Loucy (cell line): ENCODE results near the gene TAB2.

ENCODE experiments used
- H2AFZ ChIP-seq: fragments of 200-600 bp; sonication (generic); 2 replicates; pipeline ENCODE4 v1.6.0; 2016; ENCODE audit warnings: antibody characterized with exemption, mild to moderate bottlenecking, low read length, moderate library complexity
- H3F3A ChIP-seq: fragments of 200-600 bp; 2 replicates; pipeline ENCODE4 v1.6.0; 2016; ENCODE audit warnings: antibody characterized with exemption, low read depth, mild to moderate bottlenecking
- H3K27me3 ChIP-seq: fragments of 200-600 bp; sonication (generic); 2 replicates; pipeline ENCODE4 v1.6.1; 2014; ENCODE audit warnings: low read length, mild to moderate bottlenecking; ENCODE audit not compliant: insufficient read depth, poor library complexity, severe bottlenecking
- H3K36me3 ChIP-seq: fragments of 200-600 bp; sonication (generic); 2 replicates; pipeline ENCODE4 v1.6.1; 2016; ENCODE audit warnings: low read length; ENCODE audit not compliant: insufficient read depth
- H3K4me1 ChIP-seq: fragments of 200-600 bp; sonication (generic); 2 replicates; pipeline ENCODE4 v1.5.1; 2014; ENCODE audit warnings: low read length, mild to moderate bottlenecking; ENCODE audit not compliant: insufficient read depth, poor library complexity, severe bottlenecking
- H3K4me2 ChIP-seq: fragments of 200-600 bp; sonication (generic); 2 replicates; pipeline ENCODE4 v1.6.0; 2014; ENCODE audit warnings: antibody characterized with exemption, low read length, low read depth, mild to moderate bottlenecking; ENCODE audit not compliant: poor library complexity, severe bottlenecking
- H3K4me3 ChIP-seq: fragments of 200-600 bp; sonication (generic); 2 replicates; pipeline ENCODE4 v1.5.1; 2014; ENCODE audit warnings: low read length, mild to moderate bottlenecking, mixed read lengths; ENCODE audit not compliant: poor library complexity, severe bottlenecking
- H3K79me2 ChIP-seq: fragments of 200-600 bp; sonication (generic); 2 replicates; pipeline ENCODE4 v1.6.1; 2014; ENCODE audit warnings: low read length; ENCODE audit not compliant: insufficient read depth
- H3K9ac ChIP-seq: fragments of 200-600 bp; sonication (generic); 2 replicates; pipeline ENCODE4 v1.6.0; 2014; ENCODE audit warnings: mild to moderate bottlenecking, low read depth, low read length, moderate library complexity; ENCODE audit not compliant: poor library complexity, severe bottlenecking
- H3K9me2 ChIP-seq: fragments of 200-600 bp; sonication (generic); replicated peaks from 2 replicates; pipeline ENCODE4 v1.6.1; 2016; ENCODE audit warnings: low read depth, low read length, mixed read lengths
- H3K9me3 ChIP-seq: fragments of 200-600 bp; sonication (generic); 2 replicates; pipeline ENCODE4 v1.6.1; 2014; ENCODE audit warnings: mild to moderate bottlenecking, antibody characterized with exemption, low read length, low read depth; ENCODE audit not compliant: insufficient read depth
- H4K20me1 ChIP-seq: fragments of 200-600 bp; sonication (generic); 2 replicates; pipeline ENCODE4 v1.6.0; 2014; ENCODE audit warnings: antibody characterized with exemption, low read length, mild to moderate bottlenecking; ENCODE audit not compliant: insufficient read depth, poor library complexity, severe bottlenecking
- EZH2phosphoT487 ChIP-seq: fragments of 200-600 bp; IDR thresholded peaks from 2 replicates; pipeline ENCODE4 v1.6.1; 2018; ENCODE audit warnings: antibody characterized with exemption, mild to moderate bottlenecking, moderate library complexity, borderline replicate concordance
- TF ChIP-seq, protein P1 (sequence below): fragments of 200-600 bp; sonication (generic); conservative IDR thresholded peaks from 2 replicates; pipeline ENCODE4 v1.5.1; 2014; ENCODE audit warnings: mild to moderate bottlenecking, antibody characterized with exemption, low read length

The TAB2 gene

DNA sequence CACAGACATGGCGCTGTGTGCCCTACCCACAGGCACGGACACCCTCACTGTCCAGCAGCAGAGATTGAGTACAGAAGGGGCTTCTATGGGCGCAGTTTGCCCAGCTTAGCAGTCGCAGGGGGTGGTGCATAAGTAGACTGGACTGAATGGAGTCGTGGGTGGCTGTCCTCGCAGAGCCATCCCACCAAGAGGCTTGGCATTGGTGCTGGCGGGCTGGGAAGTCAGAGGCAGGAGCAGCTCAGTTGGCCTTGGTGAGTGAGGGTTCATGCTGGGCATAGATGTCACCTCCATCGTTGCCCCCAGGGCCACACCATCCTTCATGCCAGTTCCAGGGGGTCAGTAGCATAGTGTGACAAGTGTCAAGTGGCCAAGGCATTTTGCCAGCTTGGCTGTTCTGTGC, 107.7 kb downstream of the TAB2 start:
- Histone ChIP-seq H3K9me3 (no peaks in the 10 kb centered on the region), H3K9ac (no peak overlapping the region), H3K79me2 (no peaks in the 10 kb centered on the region), H2AFZ (no peak overlapping the region), H3K4me2 (no peak overlapping the region), H3K36me3 (no peaks in the 10 kb centered on the region), H3K4me1 (no peaks in the 10 kb centered on the region), H3K9me2 (no peaks in the 10 kb centered on the region), H3F3A (no peaks in the 10 kb centered on the region), H3K4me3 (no peak overlapping the region), H4K20me1 (no peaks in the 10 kb centered on the region), H3K27me3 (no peaks in the 10 kb centered on the region)
- TF ChIP-seq, protein P1, sequence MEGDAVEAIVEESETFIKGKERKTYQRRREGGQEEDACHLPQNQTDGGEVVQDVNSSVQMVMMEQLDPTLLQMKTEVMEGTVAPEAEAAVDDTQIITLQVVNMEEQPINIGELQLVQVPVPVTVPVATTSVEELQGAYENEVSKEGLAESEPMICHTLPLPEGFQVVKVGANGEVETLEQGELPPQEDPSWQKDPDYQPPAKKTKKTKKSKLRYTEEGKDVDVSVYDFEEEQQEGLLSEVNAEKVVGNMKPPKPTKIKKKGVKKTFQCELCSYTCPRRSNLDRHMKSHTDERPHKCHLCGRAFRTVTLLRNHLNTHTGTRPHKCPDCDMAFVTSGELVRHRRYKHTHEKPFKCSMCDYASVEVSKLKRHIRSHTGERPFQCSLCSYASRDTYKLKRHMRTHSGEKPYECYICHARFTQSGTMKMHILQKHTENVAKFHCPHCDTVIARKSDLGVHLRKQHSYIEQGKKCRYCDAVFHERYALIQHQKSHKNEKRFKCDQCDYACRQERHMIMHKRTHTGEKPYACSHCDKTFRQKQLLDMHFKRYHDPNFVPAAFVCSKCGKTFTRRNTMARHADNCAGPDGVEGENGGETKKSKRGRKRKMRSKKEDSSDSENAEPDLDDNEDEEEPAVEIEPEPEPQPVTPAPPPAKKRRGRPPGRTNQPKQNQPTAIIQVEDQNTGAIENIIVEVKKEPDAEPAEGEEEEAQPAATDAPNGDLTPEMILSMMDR, result no peak
- no peak for TF ChIP-seq EZH2phosphoT487

DNA sequence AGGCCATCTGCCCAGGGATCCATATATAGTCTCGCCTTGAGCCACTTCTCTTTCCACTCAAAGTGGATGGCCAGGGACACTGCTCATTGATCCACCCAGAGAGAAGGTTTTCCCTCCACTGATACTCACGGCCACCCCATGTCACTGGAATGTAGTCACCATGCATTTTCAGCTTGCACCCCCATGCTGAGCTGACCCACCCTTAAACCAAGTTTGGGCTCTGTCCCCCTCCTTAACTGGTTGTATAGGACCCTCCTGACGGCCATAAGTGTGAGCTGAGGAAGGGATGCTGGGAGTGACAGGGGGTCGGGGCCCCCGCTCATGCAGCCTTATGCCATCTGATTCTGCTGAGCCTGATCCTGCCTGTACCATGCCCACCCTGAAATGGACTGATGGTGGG, 108.2 kb downstream of the TAB2 start:
- no peaks in the 10 kb centered on the region for H3K9me3 ChIP-seq
- no peak overlapping the region for H3K9ac ChIP-seq

DNA sequence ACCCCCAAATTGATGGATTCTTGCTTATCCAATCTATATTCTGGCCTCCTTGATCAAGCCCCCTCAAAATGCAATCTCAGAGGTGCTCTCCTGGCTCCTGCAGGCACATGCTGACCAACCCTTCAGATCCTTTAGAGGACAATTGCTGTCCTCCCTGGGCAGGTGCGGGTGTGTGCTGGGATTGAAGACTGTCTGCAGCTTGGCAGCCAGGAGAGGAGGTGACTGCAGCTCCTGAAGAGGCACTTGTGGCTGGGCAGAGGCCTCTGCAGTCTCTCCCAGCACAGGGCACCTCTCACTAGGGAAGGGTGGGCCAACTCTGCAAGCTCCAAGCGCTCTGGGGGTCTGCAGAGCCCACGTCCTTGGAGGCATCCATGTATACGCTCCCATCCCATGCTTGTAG, 111.1 kb downstream of the TAB2 start:
- TF ChIP-seq, protein P1, result no peak
- TF ChIP-seq EZH2phosphoT487, result no peak
- H3K4me2 ChIP-seq, result no peak overlapping the region
- H2AFZ ChIP-seq, result no peak overlapping the region
- H3K9me2 ChIP-seq, result no peaks in the 10 kb centered on the region
- H3K4me3 ChIP-seq, result no peak overlapping the region
- no peaks in the 10 kb centered on the region for H4K20me1 ChIP-seq
- H3K79me2 ChIP-seq, result no peaks in the 10 kb centered on the region
- no peaks in the 10 kb centered on the region for H3K9me3 ChIP-seq
- H3K9ac ChIP-seq, result no peak overlapping the region
- no peaks in the 10 kb centered on the region for H3K27me3 ChIP-seq
- H3F3A ChIP-seq, result no peaks in the 10 kb centered on the region
- no peaks in the 10 kb centered on the region for H3K36me3 ChIP-seq
- H3K4me1 ChIP-seq, result no peaks in the 10 kb centered on the region

More for the DNA sequence above, 108.2 kb downstream of the TAB2 start:
- Histone ChIP-seq H3K79me2 (no peaks in the 10 kb centered on the region), H3K4me1 (no peaks in the 10 kb centered on the region), H3K4me3 (no peak overlapping the region), H3K36me3 (no peaks in the 10 kb centered on the region), H3K4me2 (no peak overlapping the region), H3K27me3 (no peaks in the 10 kb centered on the region), H3K9me2 (no peaks in the 10 kb centered on the region), H3F3A (no peaks in the 10 kb centered on the region), H4K20me1 (no peaks in the 10 kb centered on the region), H2AFZ (no peak overlapping the region)
- TF ChIP-seq EZH2phosphoT487, result no peak
- TF ChIP-seq, protein P1, result no peak
